Measurements from ENCODE around the gene PSMC1.

GRCh38 chr14:90321891-90322290 lies 65.5 kb downstream of the PSMC1 start:
- TF ChIP-seq POLR2A (IDR thresholded peaks at IDR 0.05) (no peak), CTCF (IDR thresholded peaks at IDR 0.05) (no peak)

Data from right lobe of liver (tissue), 4 donors.